ENCODE results near the gene PRPF6. TPM values are rescaled to one million over a fixed set of nuclear protein-coding genes. Genes with fewer than 3 reads are reported as not detected.

Gene PRPF6
- total and polyA plus RNA-seq, 2 donors (not counting 3 experiments of a cell fraction or from before 2014, with no cell fraction given), result 35.3 to 67.4 TPM

DNA sequence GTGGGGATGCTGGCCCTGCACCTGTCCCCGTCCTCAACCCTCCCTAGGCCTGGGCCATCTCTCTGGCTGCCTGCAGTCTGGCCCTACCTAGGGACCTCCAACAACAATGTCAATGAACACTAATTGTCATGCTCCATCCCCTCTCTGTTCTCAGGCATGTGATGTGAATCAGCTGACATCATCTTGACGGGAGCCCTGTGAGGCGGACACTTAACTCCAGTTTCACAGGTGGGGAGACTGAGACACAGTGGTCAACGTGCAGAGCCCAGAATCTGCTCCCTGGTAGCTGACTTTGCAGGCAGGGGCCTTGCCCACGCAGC is 81.3 kb downstream of the PRPF6 start:
- BruUV-seq (replicated peaks), result no TSS peak
- Histone ChIP-seq H3K9ac (replicated peaks; ENCODE audit: extremely low read depth, insufficient read depth, low read length) (peak overlapping the region; percentile 86), H3K9me3 (replicated peaks; ENCODE audit: control insufficient read depth, insufficient read depth, low read length) (no peaks in the 10 kb centered on the region), H2AFZ (ENCODE audit: low read depth, low read length) (peak overlapping the region; percentile 76), H3K27me3 (ENCODE audit: control insufficient read depth in 2 of 2, insufficient read depth in 2 of 2, low read length in 2 of 2) (no peaks in the 10 kb centered on the region), H3K4me2 (ENCODE audit: insufficient read depth, low read length) (peak overlapping the region; percentile 71), H3K4me3 (replicated peaks in 1 of 3; ENCODE audit: insufficient read depth in 1 of 3, low read depth in 1 of 3, low read length in 3 of 3) (peak overlapping the region in 2 of 3 experiments; percentile 72 to 91), H3K9me1 (replicated peaks; ENCODE audit: control insufficient read depth, extremely low read depth, insufficient read depth, low read length) (no peaks in the 10 kb centered on the region), H3K4me1 (ENCODE audit: control insufficient read depth, extremely low read depth, insufficient read depth, low read length) (peaks cover 23% of the 10 kb centered on the region), H3K27ac (ENCODE audit: insufficient read depth, low read depth, low read length) (peak overlapping the region; percentile 63), H3K36me3 (ENCODE audit: control insufficient read depth in 2 of 2, extremely low read depth in 1 of 2, insufficient read depth in 2 of 2, low read length in 2 of 2) (no peaks in the 10 kb centered on the region), H4K20me1 (replicated peaks; ENCODE audit: control insufficient read depth, extremely low read depth, insufficient read depth, low read length) (no peaks in the 10 kb centered on the region), H3K79me2 (ENCODE audit: control insufficient read depth, insufficient read depth, low read length) (peaks cover 6% of the 10 kb centered on the region)
- intact Hi-C loops (cut with micrococcal nuclease) (loop anchor here (10.0 kb wide), 1 partner anchor 63 kb away; no protein-coding TSS in a partner anchor), dilution Hi-C loops (cut with MboI; ENCODE audit: extremely low pct_ligation_motif_present, low sequenced_read_pairs) (no loop called here)
- ChIA-PET POLR2A (interaction anchor here (1.0 to 1.4 kb wide), 4 partner anchors 8 to 197 kb away, joined by 3 to 11 read pairs (median 4); partner anchors contain the start of gene TPD52L2), CTCF (interaction anchor here (1.0 to 15.2 kb wide), 7 partner anchors 8 to 88 kb away, joined by 3 to 412 read pairs (median 6); partner anchors contain the start of genes C20orf204, PRPF6 and SAMD10)
- FAIRE-seq (peak; percentile 8), DNase-seq (ENCODE audit: low read depth, low spot score) (no peak)
- TF ChIP-seq GATA2 (IDR thresholded peaks at IDR 0.05; ENCODE audit: insufficient read depth, insufficient read length, low read depth, low read length) (no peak), POLR2AphosphoS5 (IDR thresholded peaks at IDR 0.05; ENCODE audit: insufficient read depth, low read depth, low read length) (no peak), POLR2A (IDR thresholded peaks at IDR 0.05; ENCODE audit: low read depth, low read length) (no peak), JUN (IDR thresholded peaks at IDR 0.05; ENCODE audit: borderline replicate concordance, insufficient read depth, insufficient read length, low read depth) (no peak), FOS (IDR thresholded peaks at IDR 0.05; ENCODE audit: borderline replicate concordance, insufficient read depth, low read length) (no peak), EZH2 (IDR thresholded peaks at IDR 0.05; ENCODE audit: borderline replicate concordance, low read depth, low read length, severe bottlenecking) (no peak)
- TF ChIP-seq, protein P1, sequence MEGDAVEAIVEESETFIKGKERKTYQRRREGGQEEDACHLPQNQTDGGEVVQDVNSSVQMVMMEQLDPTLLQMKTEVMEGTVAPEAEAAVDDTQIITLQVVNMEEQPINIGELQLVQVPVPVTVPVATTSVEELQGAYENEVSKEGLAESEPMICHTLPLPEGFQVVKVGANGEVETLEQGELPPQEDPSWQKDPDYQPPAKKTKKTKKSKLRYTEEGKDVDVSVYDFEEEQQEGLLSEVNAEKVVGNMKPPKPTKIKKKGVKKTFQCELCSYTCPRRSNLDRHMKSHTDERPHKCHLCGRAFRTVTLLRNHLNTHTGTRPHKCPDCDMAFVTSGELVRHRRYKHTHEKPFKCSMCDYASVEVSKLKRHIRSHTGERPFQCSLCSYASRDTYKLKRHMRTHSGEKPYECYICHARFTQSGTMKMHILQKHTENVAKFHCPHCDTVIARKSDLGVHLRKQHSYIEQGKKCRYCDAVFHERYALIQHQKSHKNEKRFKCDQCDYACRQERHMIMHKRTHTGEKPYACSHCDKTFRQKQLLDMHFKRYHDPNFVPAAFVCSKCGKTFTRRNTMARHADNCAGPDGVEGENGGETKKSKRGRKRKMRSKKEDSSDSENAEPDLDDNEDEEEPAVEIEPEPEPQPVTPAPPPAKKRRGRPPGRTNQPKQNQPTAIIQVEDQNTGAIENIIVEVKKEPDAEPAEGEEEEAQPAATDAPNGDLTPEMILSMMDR (IDR thresholded peaks at IDR 0.05; ENCODE audit: extremely low read depth in 1 of 2, insufficient read depth in 1 of 2, low read depth in 1 of 2, low read length in 2 of 2), result no peak
